Skeletal muscle tissue (tissue), 4 donors: ENCODE data around the gene HTR1D. TPM values are rescaled to one million over a fixed set of nuclear protein-coding genes. Genes with fewer than 3 reads are reported as not detected.
"Not testable (repeated sequence)": the region's sequence is repeated elsewhere in the genome, so short reads cannot be mapped to it uniquely, and the experiment has no call there.

Source experiments
- H3K27ac ChIP-seq: one replicate; pipeline ENCODE4 v1.7.0; 2013; ENCODE audit warnings: mild to moderate bottlenecking, low read depth, low read length, inconsistent platforms
- H3K27me3 ChIP-seq, 3 donors: one replicate each; pipeline ENCODE4 v1.7.0; 2013; ENCODE audit warnings: low read length in 3 of 3; ENCODE audit not compliant: control insufficient read depth in 3 of 3, insufficient read depth in 3 of 3
- H3K36me3 ChIP-seq, 3 donors: one replicate each; pipeline ENCODE4 v1.7.0; 2013; ENCODE audit warnings: low read length in 3 of 3; ENCODE audit not compliant: control insufficient read depth in 3 of 3, insufficient read depth in 3 of 3
- H3K4me1 ChIP-seq, 3 donors: one replicate each; pipeline ENCODE4 v1.7.0; 2013; ENCODE audit warnings: low read length in 3 of 3, mild to moderate bottlenecking in 3 of 3; ENCODE audit not compliant: control insufficient read depth in 3 of 3, insufficient read depth in 3 of 3
- H3K4me3 ChIP-seq, 3 donors: one replicate each; pipeline ENCODE4 v1.7.0; 2013; ENCODE audit warnings: low read length in 3 of 3
- H3K9ac ChIP-seq, 3 donors: one replicate each; pipeline ENCODE4 v1.7.0; 2013; ENCODE audit warnings: low read length in 3 of 3, mild to moderate bottlenecking in 3 of 3, moderate library complexity in 2 of 3, low read depth in 1 of 3
- H3K9me3 ChIP-seq, 3 donors: one replicate each; pipeline ENCODE4 v1.7.0; 2013; ENCODE audit warnings: low read length in 3 of 3; ENCODE audit not compliant: control insufficient read depth in 3 of 3
- total RNA-seq: library from RNA; depleted of rRNA; stranded (reverse); fragments of >200 nt; gene quantifications from one replicate; pipeline ENCODE4 v1.2.3, GENCODE V29; 2014
- donor health status: Osteomylitis.

HTR1D gene
- total RNA-seq: not detected

DNA sequence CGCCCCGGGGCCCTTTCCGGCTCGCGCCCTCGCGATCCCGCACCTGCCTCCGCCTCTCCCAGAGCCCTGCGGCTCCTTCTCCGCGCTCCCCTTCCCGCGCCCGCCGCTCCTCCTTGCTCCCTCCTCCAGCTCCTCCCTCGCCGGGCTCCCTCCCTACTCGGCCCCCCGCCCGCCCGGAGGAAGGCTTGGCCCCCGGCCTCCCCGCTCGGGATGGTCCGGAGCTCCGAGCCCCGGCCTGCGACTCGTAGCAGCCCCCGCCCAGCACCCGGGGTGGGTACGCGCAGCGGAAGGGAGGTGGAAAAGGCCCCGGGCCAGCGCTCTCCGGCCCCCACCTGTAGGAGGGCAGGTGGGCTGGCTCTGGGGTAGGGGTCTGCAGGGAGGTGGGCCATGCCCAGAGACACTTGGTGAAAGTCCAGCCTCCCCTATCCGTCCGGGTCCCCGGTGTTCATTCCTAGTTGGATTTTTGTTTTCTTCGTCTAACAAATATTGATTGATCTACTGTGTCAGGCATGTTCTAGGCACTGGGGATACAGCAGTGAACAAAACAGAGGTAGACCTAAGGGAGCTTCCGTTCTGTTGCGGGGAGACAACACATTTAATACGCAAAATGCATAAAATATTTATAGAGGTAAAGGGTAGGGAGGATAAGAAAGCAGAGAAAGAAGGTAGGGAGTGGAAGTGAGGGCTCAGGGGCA lies at the start of gene HTR1D:
Gene HTR1D (minus strand): TSS at position 82 of the 695 bp plus-strand sequence. CDS start 23,283 bp downstream, outside the sequence.
- Histone ChIP-seq H3K27ac (no peak within 1 kb of the TSS), H3K36me3 (no peaks in the 10 kb centered on the region), H3K4me3 (peak within 1 kb of the TSS in 1 of 3 donors; percentile 35), H3K9ac (no peak within 1 kb of the TSS), H3K27me3 (peaks cover 37 to 48% (median 41%) of the 10 kb centered on the region in 3 donors), H3K9me3 (no peaks in the 10 kb centered on the region), H3K4me1 (peaks cover 0 to 7% (median 3%) of the 10 kb centered on the region in 3 donors)

DNA sequence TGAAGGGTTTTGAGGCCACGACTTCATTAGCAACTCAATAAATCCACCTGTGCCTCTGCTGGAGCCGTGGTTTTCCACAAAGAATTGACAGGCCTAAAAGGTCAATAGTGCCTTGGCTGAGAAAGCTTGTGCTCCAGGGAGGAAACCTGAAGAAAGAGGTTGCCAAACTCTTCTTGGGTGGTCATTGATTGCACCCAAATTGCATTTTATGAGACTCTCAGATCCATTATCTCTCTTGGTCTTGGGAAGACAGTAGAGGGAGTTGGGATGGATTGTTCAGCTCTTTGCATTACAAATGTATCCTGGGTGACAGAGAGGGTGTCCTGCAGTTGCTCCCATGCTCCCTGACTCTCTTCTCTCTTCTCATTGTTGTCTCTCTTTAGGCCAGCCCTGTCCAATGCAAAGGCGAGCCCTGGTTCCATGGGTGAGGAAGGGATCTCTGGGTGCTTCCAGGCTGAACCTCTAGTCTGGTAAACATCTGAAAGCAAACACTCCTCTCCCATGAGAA lies 46.1 kb upstream of the HTR1D start:
- Histone ChIP-seq H3K36me3 (no peaks in the 10 kb centered on the region), H3K27ac (no peak overlapping the region), H3K9me3 (no peaks in the 10 kb centered on the region), H3K4me1 (no peaks in the 10 kb centered on the region), H3K27me3 (no peaks in the 10 kb centered on the region), H3K4me3 (no peak overlapping the region), H3K9ac (no peak overlapping the region)

- H3K4me1 ChIP-seq, H3K27ac ChIP-seq, H3K4me3 ChIP-seq, H3K9me3 ChIP-seq, H3K9ac ChIP-seq, H3K36me3 ChIP-seq, H3K27me3 ChIP-seq: not testable (repeated sequence)
Observed at GRCh38 chr1:23258082-23258481, 40.8 kb upstream of the HTR1D start.

DNA sequence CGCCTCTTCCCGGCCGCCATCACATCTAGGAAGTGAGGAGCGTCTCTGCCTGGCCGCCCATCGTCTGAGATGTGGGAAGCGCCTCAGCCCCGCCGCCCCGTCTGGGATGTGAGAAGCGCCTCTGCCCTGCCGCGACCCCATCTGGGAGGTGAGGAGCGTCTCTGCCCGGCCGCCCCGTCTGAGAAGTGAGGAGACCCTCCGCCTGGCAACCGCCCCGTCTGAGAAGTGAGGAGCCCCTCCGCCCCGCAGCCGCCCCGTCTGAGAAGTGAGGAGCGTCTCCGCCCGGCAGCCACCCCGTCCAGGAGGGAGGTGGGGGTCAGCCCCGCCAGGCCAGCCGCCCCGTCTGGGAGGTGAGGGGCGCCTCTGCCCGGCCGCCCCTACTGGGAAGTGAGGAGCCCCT lies 40.1 kb upstream of the HTR1D start:
- H3K9ac ChIP-seq, H3K4me3 ChIP-seq, H3K27me3 ChIP-seq, H3K27ac ChIP-seq, H3K36me3 ChIP-seq, H3K9me3 ChIP-seq, H3K4me1 ChIP-seq: not testable (repeated sequence)

GRCh38 chr1:23254584-23254983 lies 37.3 kb upstream of the HTR1D start:
- Histone ChIP-seq H3K4me1 (no peaks in the 10 kb centered on the region), H3K27ac (no peak overlapping the region), H3K4me3 (no peak overlapping the region), H3K9me3 (no peaks in the 10 kb centered on the region), H3K36me3 (no peaks in the 10 kb centered on the region), H3K27me3 (peaks cover 0 to 4% (median 0%) of the 10 kb centered on the region in 3 donors), H3K9ac (no peak overlapping the region)

- no peaks in the 10 kb centered on the region for H3K36me3 ChIP-seq
- H3K4me1 ChIP-seq: no peaks in the 10 kb centered on the region
- H3K4me3 ChIP-seq: no peak overlapping the region
- no peak overlapping the region for H3K27ac ChIP-seq
- H3K27me3 ChIP-seq: peaks cover 0 to 6% (median 0%) of the 10 kb centered on the region in 3 donors
- H3K9ac ChIP-seq: no peak overlapping the region
- H3K9me3 ChIP-seq: no peaks in the 10 kb centered on the region
Observed at GRCh38 chr1:23251812-23252211, 34.5 kb upstream of the HTR1D start.

DNA sequence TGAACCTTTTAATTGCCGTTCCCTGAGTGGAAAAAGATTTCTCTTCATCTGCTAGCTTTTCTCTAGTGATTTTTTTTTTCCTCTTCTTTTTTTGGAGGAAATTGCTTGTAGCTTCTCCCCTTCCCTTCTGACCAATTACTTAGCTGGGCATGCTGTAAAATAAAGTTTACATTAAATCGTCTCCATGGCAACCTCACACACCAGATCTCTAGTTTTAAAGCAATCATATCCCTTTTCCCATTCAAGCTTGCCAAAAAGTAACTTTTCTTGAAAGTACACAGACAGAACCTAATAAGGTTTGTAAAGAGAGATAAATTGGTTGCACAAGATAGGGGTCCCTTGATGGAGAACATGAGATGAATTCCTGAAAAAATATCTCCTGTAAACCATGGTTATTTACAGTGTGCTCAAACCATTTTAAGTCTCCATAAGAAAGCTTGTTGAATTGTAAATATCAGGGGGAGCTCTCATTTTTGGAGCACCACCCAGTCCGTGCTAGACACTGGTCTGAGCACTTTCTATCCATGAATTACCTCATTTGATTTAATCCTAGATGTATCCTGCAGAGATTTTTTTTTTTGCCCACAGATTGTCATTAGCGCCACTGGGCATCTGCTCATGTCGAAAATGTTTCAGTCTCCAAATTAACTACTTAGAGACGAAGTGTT lies 32.6 kb upstream of the HTR1D start:
- H3K36me3 ChIP-seq: no peaks in the 10 kb centered on the region
- H3K4me1 ChIP-seq: no peaks in the 10 kb centered on the region
- no peak overlapping the region for H3K9ac ChIP-seq
- H3K27ac ChIP-seq: no peak overlapping the region
- no peak overlapping the region for H3K4me3 ChIP-seq
- H3K9me3 ChIP-seq: no peaks in the 10 kb centered on the region
- H3K27me3 ChIP-seq: peaks cover 0 to 6% (median 0%) of the 10 kb centered on the region in 3 donors

DNA sequence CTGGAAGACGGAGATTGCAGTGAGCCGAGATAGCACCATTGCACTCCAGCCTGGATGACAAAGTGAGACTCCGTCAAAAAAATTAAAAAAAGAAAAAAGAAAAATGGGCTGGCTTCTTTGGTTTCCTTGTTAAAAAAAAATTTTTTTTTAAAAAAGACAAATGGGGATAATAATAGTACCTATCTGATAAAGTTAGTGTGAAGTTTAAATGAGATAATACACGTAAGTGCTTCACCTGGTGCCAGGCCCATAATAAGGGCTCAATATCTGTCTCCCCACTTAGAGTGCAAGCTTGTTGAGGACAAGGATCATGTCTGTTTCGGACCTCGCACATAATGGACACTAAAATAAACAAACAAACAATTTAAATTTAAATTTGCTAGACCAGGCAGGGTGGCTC lies 30.0 kb upstream of the HTR1D start:
- H3K9ac ChIP-seq: no peak overlapping the region
- H3K27me3 ChIP-seq: peaks cover 0 to 6% (median 0%) of the 10 kb centered on the region in 3 donors
- H3K4me1 ChIP-seq: no peaks in the 10 kb centered on the region
- H3K9me3 ChIP-seq: no peaks in the 10 kb centered on the region
- no peaks in the 10 kb centered on the region for H3K36me3 ChIP-seq
- no peak overlapping the region for H3K27ac ChIP-seq
- no peak overlapping the region for H3K4me3 ChIP-seq

- Histone ChIP-seq H3K9me3 (no peaks in the 10 kb centered on the region), H3K36me3 (no peaks in the 10 kb centered on the region), H3K4me3 (no peak overlapping the region), H3K27me3 (peaks cover 0 to 6% (median 0%) of the 10 kb centered on the region in 3 donors), H3K4me1 (no peaks in the 10 kb centered on the region), H3K27ac (no peak overlapping the region), H3K9ac (no peak overlapping the region)
Observed at GRCh38 chr1:23246274-23246673, 29.0 kb upstream of the HTR1D start.

DNA sequence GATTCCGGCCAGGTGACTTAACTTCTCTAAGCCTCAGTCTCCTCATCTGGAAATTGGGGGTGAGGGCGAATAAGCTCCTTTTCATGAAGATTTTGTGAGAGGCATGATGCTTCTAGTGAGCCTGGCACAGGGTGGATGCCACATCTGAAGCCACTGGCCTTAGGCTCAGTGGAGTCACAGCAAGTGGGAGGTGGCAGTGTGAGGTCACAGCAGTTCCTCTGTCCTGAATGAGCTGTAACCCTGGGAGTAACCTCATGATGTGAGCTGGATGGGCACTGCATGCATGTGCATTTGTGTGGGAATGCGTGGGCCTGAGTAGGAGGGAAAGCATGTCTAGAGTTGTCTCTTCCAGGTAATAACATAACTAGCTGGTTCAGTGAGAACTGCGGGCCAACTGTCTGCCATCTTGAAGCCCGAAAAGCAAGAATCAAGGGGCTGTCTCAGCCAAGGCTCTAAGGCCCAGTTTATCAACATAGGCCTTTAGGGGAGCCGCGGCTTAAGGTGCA lies 27.0 kb upstream of the HTR1D start:
- H3K27me3 ChIP-seq: no peaks in the 10 kb centered on the region
- no peaks in the 10 kb centered on the region for H3K4me1 ChIP-seq
- no peak overlapping the region for H3K27ac ChIP-seq
- no peaks in the 10 kb centered on the region for H3K9me3 ChIP-seq
- no peak overlapping the region for H3K4me3 ChIP-seq
- no peak overlapping the region for H3K9ac ChIP-seq
- H3K36me3 ChIP-seq: no peaks in the 10 kb centered on the region
